IMR-90 (cell line): ENCODE data around the gene SPATA32. TPM values are rescaled to one million over a fixed set of nuclear protein-coding genes. Genes with fewer than 3 reads are reported as not detected.
A peak's percentile ranks its signal among the peaks of the same experiment; 100 is the strongest.

Experiments
- ATAC-seq: fragments of 200-7000 bp; cut with Tn5 transposase; 2 replicates; pipeline ENCODE4 v1.9.1; 2020; ENCODE audit warnings: low read depth, mild to moderate bottlenecking, moderate library complexity
- BruUV-seq: library from RNA; stranded (reverse); fragments of 400-500 nt; replicated peaks from 2 replicates; lab custom pipeline; 2021; lab: Mats Ljungman, UMichigan
- CTCF ChIA-PET: fragments of 300-600 bp; formaldehyde crosslinking; extraction: SDS; loops from one replicate; lab custom pipeline; 2021; ENCODE audit warnings: antibody characterized with exemption; lab: Yijun Ruan, JAX
- POLR2A ChIA-PET: fragments of 300-600 bp; sonication (Branson Sonifier 250); formaldehyde crosslinking; loops from one replicate; lab custom pipeline; 2022; ENCODE audit warnings: antibody characterized with exemption; ENCODE audit not compliant: unreplicated experiment; lab: Charles Lee
- DNase-seq: peaks from one replicate; pipeline ENCODE4 v3.0.0; 2013
- H2AFZ ChIP-seq: replicated peaks from 2 replicates; pipeline ENCODE3; 2013; ENCODE audit warnings: low read length, mild to moderate bottlenecking; ENCODE audit not compliant: poor library complexity
- H2AK5ac ChIP-seq: 2 replicates; pipeline ENCODE4 v1.6.1; 2013; ENCODE audit warnings: low read depth, low read length, inconsistent platforms
- H2AK9ac ChIP-seq: replicated peaks from 2 replicates; pipeline ENCODE3; 2013; ENCODE audit warnings: mild to moderate bottlenecking, low read depth, low read length, moderate library complexity; ENCODE audit not compliant: poor library complexity
- H2BK120ac ChIP-seq: 2 replicates; pipeline ENCODE4 v1.6.1; 2013; ENCODE audit warnings: low read depth, low read length, inconsistent platforms
- H2BK15ac ChIP-seq: 3 replicates; pipeline ENCODE4 v1.6.1; 2013; ENCODE audit warnings: low read depth, low read length, inconsistent platforms
- H2BK20ac ChIP-seq: 2 replicates; pipeline ENCODE4 v1.6.1; 2013; ENCODE audit warnings: low read depth, mild to moderate bottlenecking, inconsistent platforms, low read length, moderate library complexity
- H2BK5ac ChIP-seq: 2 replicates; pipeline ENCODE4 v1.6.1; 2013; ENCODE audit warnings: mild to moderate bottlenecking, low read depth, low read length, inconsistent platforms; ENCODE audit not compliant: poor library complexity, severe bottlenecking
- H3K14ac ChIP-seq: replicated peaks from 2 replicates; pipeline ENCODE4 v1.6.1; 2013; ENCODE audit warnings: low read depth, low read length, inconsistent platforms
- H3K18ac ChIP-seq: 2 replicates; pipeline ENCODE4 v1.6.1; 2013; ENCODE audit warnings: low read depth, low read length, control low read depth
- H3K23ac ChIP-seq: 2 replicates; pipeline ENCODE4 v1.6.1; 2013; ENCODE audit warnings: low read depth, low read length, inconsistent platforms
- H3K27ac ChIP-seq: 2 replicates; pipeline ENCODE4 v1.5.1; 2013; ENCODE audit warnings: mild to moderate bottlenecking, control low read depth, low read length; ENCODE audit not compliant: insufficient read depth
- H3K27me3 ChIP-seq: 2 replicates; pipeline ENCODE4 v1.6.1; 2013; ENCODE audit warnings: low read length; ENCODE audit not compliant: control insufficient read depth, insufficient read depth
- H3K36me3 ChIP-seq: 2 replicates; pipeline ENCODE4 v1.6.1; 2013; ENCODE audit warnings: low read length, mixed read lengths; ENCODE audit not compliant: control insufficient read depth, insufficient read depth
- H3K4ac ChIP-seq: 2 replicates; pipeline ENCODE4 v1.6.1; 2013; ENCODE audit warnings: low read depth, low read length, inconsistent platforms
- H3K4me1 ChIP-seq: 2 replicates; pipeline ENCODE4 v1.6.1; 2013; ENCODE audit warnings: low read length, mixed read lengths; ENCODE audit not compliant: control insufficient read depth, insufficient read depth
- H3K4me2 ChIP-seq: 2 replicates; pipeline ENCODE4 v1.6.1; 2013; ENCODE audit warnings: low read depth, mild to moderate bottlenecking, control low read depth, low read length, moderate library complexity
- H3K4me3 ChIP-seq: 2 replicates; pipeline ENCODE4 v1.5.1; 2013; ENCODE audit warnings: low read depth, mild to moderate bottlenecking, control low read depth, low read length, moderate library complexity; ENCODE audit not compliant: insufficient read depth
- H3K56ac ChIP-seq: 2 replicates; pipeline ENCODE4 v1.6.1; 2013; ENCODE audit warnings: low read length, inconsistent platforms; ENCODE audit not compliant: insufficient read depth; ENCODE audit errors: extremely low read depth
- H3K79me1 ChIP-seq, 2 experiments: 2 replicates each; pipeline ENCODE4 v1.6.1; 2013; ENCODE audit warnings: low read length in 2 of 2, inconsistent platforms in 1 of 2, low read depth in 1 of 2
- H3K9ac ChIP-seq: 2 replicates; pipeline ENCODE4 v1.6.1; 2013; ENCODE audit warnings: low read depth, low read length, control low read depth
- H3K9me1 ChIP-seq: 2 replicates; pipeline ENCODE4 v1.6.1; 2013; ENCODE audit warnings: low read length, inconsistent platforms; ENCODE audit not compliant: insufficient read depth
- H3K9me3 ChIP-seq: 2 replicates; pipeline ENCODE4 v1.6.1; 2013; ENCODE audit warnings: low read length; ENCODE audit not compliant: control insufficient read depth, insufficient read depth
- H4K20me1 ChIP-seq: 2 replicates; pipeline ENCODE4 v1.6.1; 2013; ENCODE audit warnings: low read length, inconsistent platforms; ENCODE audit not compliant: insufficient read depth
- H4K5ac ChIP-seq: 2 replicates; pipeline ENCODE4 v1.6.1; 2013; ENCODE audit warnings: mild to moderate bottlenecking, low read depth, low read length, control low read depth
- H4K8ac ChIP-seq, 2 experiments: 2 replicates each; pipeline ENCODE4 v1.6.1; 2013; ENCODE audit warnings: low read depth in 2 of 2, low read length in 2 of 2, control low read depth in 1 of 2, inconsistent platforms in 1 of 2
- H4K91ac ChIP-seq: 2 replicates; pipeline ENCODE4 v1.6.1; 2013; ENCODE audit warnings: low read depth, low read length, inconsistent platforms; ENCODE audit not compliant: insufficient read depth
- CHD1 ChIP-seq: IDR thresholded peaks from 2 replicates; pipeline ENCODE4 v1.6.1; 2012; ENCODE audit warnings: low read depth, low read length, improper control_type of control experiment
- SMC3 ChIP-seq: fragments of 150-350 bp; IDR thresholded peaks from 2 replicates; pipeline ENCODE4 v1.6.1; 2016; ENCODE audit warnings: low read depth, mild to moderate bottlenecking, antibody characterized with exemption, low read length, moderate library complexity
- WGBS, 2 experiments: methylation state at CpG; one replicate each; pipeline versions ENCODE4 v1.1.5 to v1.1.7; 2013; ENCODE audit warnings: missing lambda C conversion rate in 2 of 2; ENCODE audit not compliant: insufficient read length in 1 of 2; ENCODE audit errors: extremely low coverage in 2 of 2; 5-methylcytosine and 5-hydroxymethylcytosine counted together
- dilution Hi-C: fragments of 300-500 bp; cut with HindIII; formaldehyde crosslinking; loops from one replicate; pipeline ENCODE4 v1.14.3; 2018; ENCODE audit warnings: low sequenced_read_pairs; ENCODE audit not compliant: unreplicated experiment
- in situ Hi-C: fragments of 300-500 bp; cut with MboI; formaldehyde crosslinking; loops from 3 replicates; pipeline ENCODE4 v1.14.3; 2019; ENCODE audit warnings: low sequenced_read_pairs, inconsistent platforms, mixed read lengths
- intact Hi-C: fragments of 100-400 bp; cut with micrococcal nuclease; formaldehyde crosslinking; loops from 2 replicates; pipeline ENCODE4 v1.10.0; 2022
- polyA plus RNA-seq, 3 experiments: library from polyadenylated mRNA; depleted of rRNA; stranded (reverse); fragments of >200 nt; gene quantifications; 2 replicates each; pipeline ENCODE4 v1.2.3, GENCODE V29; 2012; ENCODE audit warnings: low replicate concordance in 1 of 3
- total RNA-seq: library from RNA; depleted of rRNA; stranded (reverse); fragments of >200 nt; gene quantifications from 2 replicates; pipeline ENCODE4 v1.2.3, GENCODE V29; 2012

SPATA32 gene
- total and polyA plus RNA-seq, 2 of the 4 experiments (the other 2 are of a cell fraction) = 0.18 TPM; not detected in 1

- ChIA-PET POLR2A (no interaction called here), CTCF (interaction anchor here (1.0 to 2.1 kb wide), 2 partner anchors 10 to 37 kb away, joined by 3 to 5 read pairs; no protein-coding TSS in a partner anchor)
- dilution Hi-C loops = no loop called here
Measured at GRCh38 chr17:45283711-45284110, 21.8 kb upstream of the SPATA32 start.

More at GRCh38 chr17:45283711-45284110, 21.8 kb upstream of the SPATA32 start:
- no peak overlapping the region for H2AK9ac ChIP-seq
- H2AK5ac ChIP-seq = peak overlapping the region; percentile 9; the same call in 1 of the 2 replicates
- H3K9ac ChIP-seq = no peak overlapping the region
- H3K4me1 ChIP-seq = peaks cover 18% of the 10 kb centered on the region
- peaks cover 9% of the 10 kb centered on the region; the same call in 1 of the 2 replicates for H4K20me1 ChIP-seq
- TF ChIP-seq CHD1 (no peak), SMC3 (no peak)
- no peak overlapping the region for H3K56ac ChIP-seq
- H3K4ac ChIP-seq = 0 out of 2 replicates have a peak overlapping the region, but pooled peaks have one; percentile 33
- H4K5ac ChIP-seq = no peak overlapping the region
- intact Hi-C loops (no loop called here), in situ Hi-C loops (no loop called here)
- no peak overlapping the region for H3K27ac ChIP-seq
- BruUV-seq = no TSS peak
- H3K14ac ChIP-seq = no peak overlapping the region
- H3K4me2 ChIP-seq = no peak overlapping the region
- H2AFZ ChIP-seq = peak overlapping the region; percentile 47
- H3K4me3 ChIP-seq = no peak overlapping the region
- no peak overlapping the region for H2BK15ac ChIP-seq
- no peak for DNase-seq
- 89% methylated on average over 3 of the region's 10 CpGs; no CpG with 5 or more reads in 1 of the 2 experiments for WGBS, 2 experiments
- no peak overlapping the region for H2BK120ac ChIP-seq
- H3K9me1 ChIP-seq = peaks cover 8% of the 10 kb centered on the region; the same call in 1 of the 2 replicates
- no peak overlapping the region for H3K18ac ChIP-seq
- H2BK5ac ChIP-seq = peak overlapping the region; percentile 20
- H3K27me3 ChIP-seq = no peaks in the 10 kb centered on the region
- H3K23ac ChIP-seq = no peak overlapping the region
- no peaks in the 10 kb centered on the region for H3K9me3 ChIP-seq
- H4K8ac ChIP-seq = no peak overlapping the region
- H3K36me3 ChIP-seq = peaks cover 58% of the 10 kb centered on the region
- H3K79me1 ChIP-seq = peaks cover 5 to 21% of the 10 kb centered on the region in 2 experiments; a peak in 2 of 4 replicates
- H2BK20ac ChIP-seq = no peak overlapping the region
- H4K91ac ChIP-seq = no peak overlapping the region
- ATAC-seq = no peak
